WTC11 (cell line): ENCODE data around the gene CACNG1. TPM values are rescaled to one million over a fixed set of nuclear protein-coding genes. Genes with fewer than 3 reads are reported as not detected.

Experiments
- ATAC-seq: fragments of 200-7000 bp; cut with Tn5 transposase; 2 replicates; pipeline ENCODE4 v1.10.0; 2021; ENCODE audit warnings: mild to moderate bottlenecking, moderate library complexity
- CTCF ChIA-PET: fragments of 300-600 bp; sonication (Branson Sonifier 250); formaldehyde crosslinking; loops from one replicate; lab custom pipeline; 2021; ENCODE audit warnings: antibody characterized with exemption; lab: Charles Lee
- POLR2A ChIA-PET: fragments of 350-600 bp; sonication (Branson Sonifier 250); formaldehyde crosslinking; loops from one replicate; lab custom pipeline; 2021; ENCODE audit warnings: antibody characterized with exemption; lab: Charles Lee
- DNase-seq: peaks from one replicate; pipeline ENCODE4 v3.0.0; 2021; ENCODE audit warnings: low spot score
- H3K27ac Mint-ChIP-seq: 2 replicates; pipeline ENCODE4 v1.8.0; 2021; ENCODE audit warnings: mixed read lengths
- H3K27me3 Mint-ChIP-seq: 2 replicates; pipeline ENCODE4 v1.8.0; 2021; ENCODE audit warnings: low read depth, mild to moderate bottlenecking, moderate library complexity, mixed read lengths
- H3K36me3 Mint-ChIP-seq: 2 replicates; pipeline ENCODE4 v1.8.0; 2021; ENCODE audit warnings: mixed read lengths
- H3K4me1 Mint-ChIP-seq: 2 replicates; pipeline ENCODE4 v1.8.0; 2022; ENCODE audit warnings: mixed read lengths
- H3K4me3 Mint-ChIP-seq: 2 replicates; pipeline ENCODE4 v1.8.0; 2021; ENCODE audit warnings: mild to moderate bottlenecking, moderate library complexity, mixed read lengths
- H3K9me3 Mint-ChIP-seq: 2 replicates; pipeline ENCODE4 v1.8.0; 2021; ENCODE audit warnings: mixed read lengths
- ATF6 ChIP-seq: sonication (generic); formaldehyde crosslinking; IDR thresholded peaks from 2 replicates; pipeline ENCODE4 v1.8.1; 2023; ENCODE audit warnings: mild to moderate bottlenecking, missing genetic modification reagents
- CDX4 ChIP-seq: fragments of 250-450 bp; sonication (Bioruptor Pico); IDR thresholded peaks from 2 replicates; pipeline ENCODE4 v1.9.0; 2021; ENCODE audit warnings: moderate library complexity, mild to moderate bottlenecking, inconsistent platforms, borderline replicate concordance
- CREM ChIP-seq: sonication (generic); formaldehyde crosslinking; IDR thresholded peaks from 2 replicates; pipeline ENCODE4 v1.8.1; 2022; ENCODE audit warnings: mild to moderate bottlenecking, missing genetic modification reagents, moderate library complexity
- E2F5 ChIP-seq: sonication (generic); formaldehyde crosslinking; IDR thresholded peaks from 2 replicates; pipeline ENCODE4 v1.8.1; 2022; ENCODE audit warnings: mild to moderate bottlenecking, moderate library complexity, missing genetic modification reagents
- FOXK1 ChIP-seq: sonication (generic); formaldehyde crosslinking; IDR thresholded peaks from 2 replicates; pipeline ENCODE4 v1.8.0; 2022; ENCODE audit warnings: mild to moderate bottlenecking, moderate library complexity, missing genetic modification reagents
- FOXP1 ChIP-seq: sonication (generic); formaldehyde crosslinking; IDR thresholded peaks from 2 replicates; pipeline ENCODE4 v1.8.0; 2022; ENCODE audit warnings: missing genetic modification reagents, mild to moderate bottlenecking, moderate library complexity, borderline replicate concordance
- FOXP4 ChIP-seq: sonication (generic); formaldehyde crosslinking; IDR thresholded peaks from 2 replicates; pipeline ENCODE4 v1.8.0; 2022; ENCODE audit warnings: mild to moderate bottlenecking, missing genetic modification reagents
- GRHL2 ChIP-seq: fragments of 250-450 bp; sonication (Bioruptor Pico); IDR thresholded peaks from 2 replicates; pipeline ENCODE4 v1.8.0; 2022; ENCODE audit warnings: mild to moderate bottlenecking, moderate library complexity; ENCODE audit not compliant: insufficient replicate concordance, severe bottlenecking
- MXD4 ChIP-seq: fragments of 250-450 bp; sonication (Bioruptor Pico); IDR thresholded peaks from 2 replicates; pipeline ENCODE4 v1.8.0; 2021; ENCODE audit warnings: mild to moderate bottlenecking, moderate library complexity, borderline replicate concordance
- NR3C1 ChIP-seq: sonication (generic); formaldehyde crosslinking; conservative IDR thresholded peaks from 2 replicates; pipeline ENCODE4 v1.8.1; 2023; ENCODE audit warnings: low read depth, mild to moderate bottlenecking, missing genetic modification reagents
- RELA ChIP-seq: sonication (generic); formaldehyde crosslinking; IDR thresholded peaks from 2 replicates; pipeline ENCODE4 v1.8.1; 2022; ENCODE audit warnings: missing genetic modification reagents, mild to moderate bottlenecking, borderline replicate concordance
- STAT6 ChIP-seq: sonication (generic); formaldehyde crosslinking; conservative IDR thresholded peaks from 2 replicates; pipeline ENCODE4 v1.8.1; 2023; ENCODE audit warnings: mild to moderate bottlenecking, low read depth, missing genetic modification reagents, moderate library complexity
- TEAD1 ChIP-seq: sonication (generic); formaldehyde crosslinking; IDR thresholded peaks from 2 replicates; pipeline ENCODE4 v1.8.0; 2022; ENCODE audit warnings: mild to moderate bottlenecking, missing genetic modification reagents
- ZBTB21 ChIP-seq: sonication (generic); formaldehyde crosslinking; IDR thresholded peaks from 2 replicates; pipeline ENCODE4 v1.8.1; 2023; ENCODE audit warnings: mild to moderate bottlenecking, missing genetic modification reagents, borderline replicate concordance
- ZNF317 ChIP-seq: sonication (generic); formaldehyde crosslinking; IDR thresholded peaks from 2 replicates; pipeline ENCODE4 v1.8.1; 2023; ENCODE audit warnings: low read depth, mild to moderate bottlenecking, moderate library complexity, missing genetic modification reagents, borderline replicate concordance
- ZNF416 ChIP-seq: fragments of 250-450 bp; sonication (Bioruptor Pico); IDR thresholded peaks from 2 replicates; pipeline ENCODE4 v1.9.0; 2021; ENCODE audit warnings: mild to moderate bottlenecking, inconsistent platforms
- total RNA-seq: library from RNA; stranded (reverse); gene quantifications from 3 replicates; pipeline ENCODE4 v1.2.3, GENCODE V29; 2021
- TF ChIP-seq, protein P1 (sequence below): sonication (generic); formaldehyde crosslinking; IDR thresholded peaks from 2 replicates; pipeline ENCODE4 v1.8.0; 2022; ENCODE audit warnings: mild to moderate bottlenecking, missing genetic modification reagents
- TF ChIP-seq, protein P2 (sequence below): sonication (generic); formaldehyde crosslinking; IDR thresholded peaks from 2 replicates; pipeline ENCODE4 v1.8.1; 2023; ENCODE audit warnings: mild to moderate bottlenecking, missing genetic modification reagents, moderate library complexity

The CACNG1 gene
- total RNA-seq, 1 experiment from 2014 or later: not detected

DNA sequence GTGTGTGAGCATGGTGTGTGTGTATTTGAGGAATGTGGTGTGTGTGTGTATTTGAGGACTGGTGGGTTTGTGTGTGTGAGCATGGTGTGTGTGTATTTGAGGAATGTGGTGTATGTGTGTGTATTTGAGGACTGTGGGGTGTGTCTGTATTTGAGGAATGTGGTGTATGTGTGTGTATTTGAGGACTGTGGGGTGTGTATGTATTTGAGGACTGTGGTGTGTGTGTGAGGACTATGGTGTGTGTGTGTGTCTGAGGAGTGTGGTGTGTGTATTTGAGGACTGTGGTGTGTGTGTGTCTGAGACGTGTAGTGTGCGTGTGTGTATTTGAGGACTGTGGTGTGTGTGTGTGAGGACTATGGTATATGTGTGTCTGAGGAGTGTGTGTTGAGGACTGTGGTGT, 18.0 kb upstream of the CACNG1 start:
- no peak for ATAC-seq
- no peaks in the 10 kb centered on the region for H3K4me1 Mint-ChIP-seq
- no peaks in the 10 kb centered on the region for H3K36me3 Mint-ChIP-seq
- CTCF ChIA-PET: no interaction called here
- TF ChIP-seq FOXK1: no peak
- TF ChIP-seq RELA (CRISPR knock-in tag): no peak
- TF ChIP-seq ATF6 (CRISPR knock-in tag): no peak
- no peak for TF ChIP-seq FOXP1 (CRISPR knock-in tag)
- no peak for TF ChIP-seq E2F5 (CRISPR knock-in tag)
- TF ChIP-seq, protein P1, sequence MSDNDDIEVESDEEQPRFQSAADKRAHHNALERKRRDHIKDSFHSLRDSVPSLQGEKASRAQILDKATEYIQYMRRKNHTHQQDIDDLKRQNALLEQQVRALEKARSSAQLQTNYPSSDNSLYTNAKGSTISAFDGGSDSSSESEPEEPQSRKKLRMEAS (CRISPR knock-in tag): no peak
- TF ChIP-seq, protein P2, sequence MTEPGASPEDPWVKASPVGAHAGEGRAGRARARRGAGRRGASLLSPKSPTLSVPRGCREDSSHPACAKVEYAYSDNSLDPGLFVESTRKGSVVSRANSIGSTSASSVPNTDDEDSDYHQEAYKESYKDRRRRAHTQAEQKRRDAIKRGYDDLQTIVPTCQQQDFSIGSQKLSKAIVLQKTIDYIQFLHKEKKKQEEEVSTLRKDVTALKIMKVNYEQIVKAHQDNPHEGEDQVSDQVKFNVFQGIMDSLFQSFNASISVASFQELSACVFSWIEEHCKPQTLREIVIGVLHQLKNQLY (CRISPR knock-in tag): no peak
- no peak for TF ChIP-seq FOXP4 (CRISPR knock-in tag)
- TF ChIP-seq STAT6: no peak
- TF ChIP-seq CDX4 (CRISPR knock-in tag): no peak
- no peak for TF ChIP-seq CREM (CRISPR knock-in tag)
- no peak for TF ChIP-seq MXD4 (CRISPR knock-in tag)
- no peak for TF ChIP-seq ZNF317 (CRISPR knock-in tag)
- no peak for TF ChIP-seq NR3C1
- no peak for TF ChIP-seq ZNF416
- TF ChIP-seq ZBTB21 (CRISPR knock-in tag): no peak
- TF ChIP-seq GRHL2 (CRISPR knock-in tag): no peak
- TF ChIP-seq TEAD1 (CRISPR knock-in tag): no peak
- TF ChIP-seq, all 79 proteins: peak for 0
- Mint-ChIP-seq H3K27ac (no peak overlapping the region), H3K27me3 (no peaks in the 10 kb centered on the region), H3K4me3 (no peak overlapping the region), H3K9me3 (no peaks in the 10 kb centered on the region)
- POLR2A ChIA-PET: no interaction called here
- no peak for DNase-seq
